CD4-positive, alpha-beta T cell (primary cell): ENCODE results near the gene COG5. TPM values are rescaled to one million over a fixed set of nuclear protein-coding genes. Genes with fewer than 3 reads are reported as not detected.
"Not testable (repeated sequence)": the region's sequence is repeated elsewhere in the genome, so short reads cannot be mapped to it uniquely, and the experiment has no call there.

Source experiments
- ATAC-seq: fragments of 200-7000 bp; cut with Tn5 transposase; one replicate; pipeline ENCODE4 v1.10.0; 2022; ENCODE audit warnings: mild to moderate bottlenecking; ENCODE audit not compliant: poor library complexity
- CTCF ChIA-PET: fragments of 350-600 bp; sonication (Branson Sonifier 250); formaldehyde crosslinking; loops from one replicate; lab custom pipeline; 2021; ENCODE audit warnings: antibody characterized with exemption, inconsistent platforms; lab: Charles Lee
- POLR2A ChIA-PET: fragments of 350-600 bp; sonication (Branson Sonifier 250); formaldehyde crosslinking; loops from one replicate; lab custom pipeline; 2021; ENCODE audit warnings: antibody characterized with exemption, inconsistent platforms; lab: Charles Lee
- DNase-seq, 14 experiments: peaks; one replicate each; pipeline ENCODE4 v3.0.0-alpha.2; 2013 to 2020; ENCODE audit warnings: mixed read lengths in 2 of 14
- H3K27ac ChIP-seq, 2 donors: one replicate each; pipeline versions ENCODE4 v1.5.1 to v1.7.0; 2013; ENCODE audit warnings: low read length in 2 of 2, low read depth in 1 of 2, mild to moderate bottlenecking in 1 of 2
- H3K27me3 ChIP-seq, 2 experiments: 1 replicate in 1 of 2; 2 replicates in 1 of 2; pipeline versions ENCODE4 v1.6.1 to v1.7.0; 2013; ENCODE audit warnings: low read length in 2 of 2, control low read depth in 1 of 2, mild to moderate bottlenecking in 1 of 2, moderate library complexity in 1 of 2; ENCODE audit not compliant: insufficient read depth in 2 of 2, control insufficient read depth in 1 of 2
- H3K36me3 ChIP-seq: one replicate; pipeline ENCODE4 v1.6.1; 2013; ENCODE audit warnings: low read length, control low read depth; ENCODE audit not compliant: insufficient read depth
- H3K4me1 ChIP-seq: one replicate; pipeline ENCODE4 v1.6.1; 2013; ENCODE audit warnings: low read length, control low read depth; ENCODE audit not compliant: insufficient read depth
- H3K4me3 ChIP-seq: one replicate; pipeline ENCODE4 v1.5.1; 2013; ENCODE audit warnings: mild to moderate bottlenecking, low read length, moderate library complexity
- H3K9me3 ChIP-seq, 2 experiments: 1 replicate in 1 of 2; 2 replicates in 1 of 2; pipeline versions ENCODE4 v1.6.1 to v1.7.0; 2013; ENCODE audit warnings: low read length in 2 of 2, mild to moderate bottlenecking in 2 of 2, control low read depth in 1 of 2, moderate library complexity in 1 of 2; ENCODE audit not compliant: control insufficient read depth in 1 of 2, insufficient read depth in 1 of 2
- H3K27ac Mint-ChIP-seq: one replicate; pipeline ENCODE4 v1.8.0; 2020; ENCODE audit warnings: mixed read lengths
- H3K27me3 Mint-ChIP-seq: one replicate; pipeline ENCODE4 v1.8.0; 2021; ENCODE audit warnings: mixed read lengths
- H3K36me3 Mint-ChIP-seq: one replicate; pipeline ENCODE4 v1.8.0; 2021; ENCODE audit warnings: low read depth, mixed read lengths
- H3K4me1 Mint-ChIP-seq: one replicate; pipeline ENCODE4 v1.8.0; 2021; ENCODE audit warnings: low read depth, mixed read lengths
- H3K4me3 Mint-ChIP-seq: one replicate; pipeline ENCODE4 v1.8.0; 2020; ENCODE audit warnings: mild to moderate bottlenecking, mixed read lengths
- H3K9me3 Mint-ChIP-seq: one replicate; pipeline ENCODE4 v1.8.0; 2020; ENCODE audit warnings: mixed read lengths
- CTCF ChIP-seq: fragments of 200-600 bp; IDR thresholded peaks from one replicate; pipeline ENCODE4 v1.8.0; 2022; ENCODE audit warnings: antibody characterized with exemption, mild to moderate bottlenecking
- intact Hi-C, 2 experiments: fragments of 100-400 bp; cut with DNase I in 1 of 2; cut with micrococcal nuclease in 1 of 2; formaldehyde crosslinking; loops; one replicate each; pipeline versions ENCODE4 v1.15.1 to v1.9.0; 2023 to 2025; cut with DNase I, micrococcal nuclease
- total RNA-seq, 174 experiments: library from RNA in 2 of 174; stranded (reverse) in 2 of 174; gene quantifications; one replicate each; pipeline ENCODE4 v1.2.3 and lab custom pipeline; 2021 to 2026

COG5 gene
- total RNA-seq, 2 experiments from 2014 or later, result 43.4 to 44.5 TPM

GRCh38 chr7:107544848-107545591 is 18.7 kb downstream of the COG5 start:
- TF ChIP-seq CTCF, result no peak
- H3K4me3 Mint-ChIP-seq, result no peak overlapping the region
- H3K4me1 ChIP-seq, result peaks cover 13% of the 10 kb centered on the region
- H3K9me3 Mint-ChIP-seq, result peaks cover 12% of the 10 kb centered on the region
- H3K27ac Mint-ChIP-seq, result no peak overlapping the region
- no peak for DNase-seq
- H3K4me1 Mint-ChIP-seq, result peaks cover 36% of the 10 kb centered on the region
- H3K36me3 Mint-ChIP-seq, result peaks cover 94% of the 10 kb centered on the region
- ATAC-seq, result no peak
- peaks cover 63% of the 10 kb centered on the region for H3K36me3 ChIP-seq
- CTCF ChIA-PET, result no interaction called here
- H3K27me3 Mint-ChIP-seq, result no peaks in the 10 kb centered on the region
- H3K4me3 ChIP-seq, result no peak overlapping the region
- POLR2A ChIA-PET, result no interaction called here
- H3K27ac ChIP-seq, result no peak overlapping the region
- H3K27me3 ChIP-seq, result no peaks in the 10 kb centered on the region
- intact Hi-C loops, result no loop called here
- peaks cover 12 to 22% of the 10 kb centered on the region in 2 experiments for H3K9me3 ChIP-seq

- DNase-seq (no peak), ATAC-seq (no peak)
- Histone ChIP-seq H3K27ac (no peak overlapping the region), H3K4me3 (no peak overlapping the region), H3K4me1 (peaks cover 13% of the 10 kb centered on the region), H3K36me3 (peaks cover 68% of the 10 kb centered on the region), H3K9me3 (peaks cover 12 to 22% of the 10 kb centered on the region in 2 experiments), H3K27me3 (no peaks in the 10 kb centered on the region)
- CTCF ChIA-PET, result no interaction called here
- no peak overlapping the region for H3K4me3 Mint-ChIP-seq
- intact Hi-C loops, result no loop called here
- peaks cover 94% of the 10 kb centered on the region for H3K36me3 Mint-ChIP-seq
- no peaks in the 10 kb centered on the region for H3K27me3 Mint-ChIP-seq
- no peak for TF ChIP-seq CTCF
- H3K4me1 Mint-ChIP-seq, result peaks cover 28% of the 10 kb centered on the region
- H3K9me3 Mint-ChIP-seq, result peaks cover 10% of the 10 kb centered on the region
- H3K27ac Mint-ChIP-seq, result no peak overlapping the region
- POLR2A ChIA-PET, result no interaction called here
Observed at GRCh38 chr7:107543338-107543993, 20.3 kb downstream of the COG5 start.

GRCh38 chr7:107538001-107538400 is 25.7 kb downstream of the COG5 start:
- H3K36me3 Mint-ChIP-seq, result peaks cover 96% of the 10 kb centered on the region
- ATAC-seq (no peak), DNase-seq (no peak)
- POLR2A ChIA-PET, result no interaction called here
- intact Hi-C loops, result no loop called here
- H3K4me1 Mint-ChIP-seq, result peaks cover 46% of the 10 kb centered on the region
- H3K4me1 ChIP-seq, result no peaks in the 10 kb centered on the region
- no peak overlapping the region for H3K27ac Mint-ChIP-seq
- peaks cover 12% of the 10 kb centered on the region for H3K9me3 Mint-ChIP-seq
- H3K4me3 Mint-ChIP-seq, result no peak overlapping the region
- H3K27ac ChIP-seq, result no peak overlapping the region
- H3K36me3 ChIP-seq, result peaks cover 44% of the 10 kb centered on the region
- TF ChIP-seq CTCF, result no peak
- no peaks in the 10 kb centered on the region for H3K27me3 ChIP-seq
- no peaks in the 10 kb centered on the region for H3K27me3 Mint-ChIP-seq
- H3K4me3 ChIP-seq, result no peak overlapping the region
- CTCF ChIA-PET, result interaction anchor here (1.5 kb wide), 1 partner anchor 20 kb away, joined by 5 read pairs; no protein-coding TSS in a partner anchor
- H3K9me3 ChIP-seq, result no peaks in the 10 kb centered on the region

GRCh38 chr7:107537228-107537627 is 26.5 kb downstream of the COG5 start:
- H3K27ac Mint-ChIP-seq, H3K27ac ChIP-seq, POLR2A ChIA-PET, intact Hi-C loops, H3K9me3 ChIP-seq, ATAC-seq, DNase-seq, H3K4me3 ChIP-seq, H3K27me3 Mint-ChIP-seq, H3K27me3 ChIP-seq, H3K4me1 ChIP-seq, H3K4me3 Mint-ChIP-seq: not testable (repeated sequence)
- Mint-ChIP-seq H3K9me3 (peaks cover 11% of the 10 kb centered on the region), H3K4me1 (peaks cover 43% of the 10 kb centered on the region), H3K36me3 (peaks cover 94% of the 10 kb centered on the region)
- CTCF ChIA-PET, result interaction anchor here (1.5 kb wide), 1 partner anchor 19 kb away, joined by 5 read pairs; no protein-coding TSS in a partner anchor
- peaks cover 38% of the 10 kb centered on the region for H3K36me3 ChIP-seq
